Limb (tissue), 2 donors: ENCODE measurements around the gene GCGR.
"Not testable (repeated sequence)": the region's sequence is repeated elsewhere in the genome, so short reads cannot be mapped to it uniquely, and the experiment has no call there.

ENCODE experiments used
- DNase-seq, 2 donors: peaks; one replicate each; pipeline ENCODE4 v3.0.0-alpha.2; 2016; ENCODE audit errors: extremely low spot score in 2 of 2

The GCGR gene

GRCh38 chr17:81831957-81832607 lies 28.1 kb downstream of the GCGR start:
- DNase-seq: no peak

GRCh38 chr17:81832608-81833159 lies 28.7 kb downstream of the GCGR start:
- DNase-seq: peak in 1 of 2 donors; percentile 62

GRCh38 chr17:81833160-81833920 lies 29.4 kb downstream of the GCGR start, which contains the start of gene MCRIP1:
Gene MCRIP1 (minus strand): TSS chr17:81833291. CDS start chr17:81824506, 8,785 bp downstream.
- peak; percentile 91 to 97 for DNase-seq

GRCh38 chr17:81833921-81834830 lies 30.2 kb downstream of the GCGR start:
- no peak for DNase-seq

GRCh38 chr17:81834831-81835267 lies 30.9 kb downstream of the GCGR start, which contains the start of gene PPP1R27:
Gene PPP1R27 (minus strand): TSS chr17:81835050. CDS start chr17:81834953, 97 bp downstream.
- DNase-seq: no peak

- no peak for DNase-seq
Measured at GRCh38 chr17:81837641-81838040, 33.7 kb downstream of the GCGR start.

GRCh38 chr17:81838753-81839255 lies 34.9 kb downstream of the GCGR start:
- peak in 1 of 2 donors; percentile 27 for DNase-seq

- no peak for DNase-seq
Measured at GRCh38 chr17:81839301-81839700, 35.4 kb downstream of the GCGR start.

- DNase-seq: not testable (repeated sequence)
Measured at GRCh38 chr17:81840059-81840458, 36.1 kb downstream of the GCGR start.

GRCh38 chr17:81840826-81841778 lies 37.2 kb downstream of the GCGR start:
- DNase-seq: no peak

GRCh38 chr17:81841866-81842265 lies 37.9 kb downstream of the GCGR start:
- DNase-seq: no peak

GRCh38 chr17:81842378-81842724 lies 38.4 kb downstream of the GCGR start:
- DNase-seq: no peak

- no peak for DNase-seq
Measured at GRCh38 chr17:81842725-81843504, 39.0 kb downstream of the GCGR start.

GRCh38 chr17:81843713-81844326 lies 39.9 kb downstream of the GCGR start:
- no peak for DNase-seq

- no peak for DNase-seq
Measured at GRCh38 chr17:81844327-81844851, 40.4 kb downstream of the GCGR start.

- no peak for DNase-seq
Measured at GRCh38 chr17:81844887-81845286, 40.9 kb downstream of the GCGR start.

GRCh38 chr17:81845361-81845760 lies 41.4 kb downstream of the GCGR start:
- DNase-seq: no peak

GRCh38 chr17:81845881-81846742 lies 42.2 kb downstream of the GCGR start:
- DNase-seq: no peak
